Right renal pelvis (tissue), 4 donors: ENCODE results near the gene DCHS2. TPM values are rescaled to one million over a fixed set of nuclear protein-coding genes. Genes with fewer than 3 reads are reported as not detected.

Experiments used
- DNase-seq, 4 donors: peaks; one replicate each; pipeline ENCODE4 v3.0.0-alpha.2; 2013; ENCODE audit warnings: low read depth in 4 of 4, low spot score in 3 of 4, missing footprints in 1 of 4
- polyA plus RNA-seq, 4 donors: library from polyadenylated mRNA; unstranded; fragments of 120-200 nt; gene quantifications; one replicate each; pipeline ENCODE4 v1.2.1, GENCODE V29; 2013; ENCODE audit not compliant: insufficient read length in 4 of 4

DCHS2 gene
- polyA plus RNA-seq, 4 donors: 4.8 to 8.1 (median 5.7) TPM

- no peak for DNase-seq
These were observed 34.7 kb downstream of the DCHS2 start for GRCh38 chr4:154456889-154457288.

GRCh38 chr4:154456240-154456639 lies 35.4 kb downstream of the DCHS2 start:
- no peak for DNase-seq

- DNase-seq: no peak
These were observed 36.5 kb downstream of the DCHS2 start for GRCh38 chr4:154455111-154455510.

- DNase-seq: no peak
These were observed 36.9 kb downstream of the DCHS2 start for GRCh38 chr4:154454710-154455109.

- no peak for DNase-seq
These were observed 38.7 kb downstream of the DCHS2 start for GRCh38 chr4:154452798-154453346.

- no peak for DNase-seq
These were observed 40.6 kb downstream of the DCHS2 start for GRCh38 chr4:154450966-154451365.

GRCh38 chr4:154444958-154445357 lies 46.6 kb downstream of the DCHS2 start:
- no peak for DNase-seq

GRCh38 chr4:154441982-154442381 lies 49.6 kb downstream of the DCHS2 start:
- no peak for DNase-seq

- no peak for DNase-seq
These were observed 50.5 kb downstream of the DCHS2 start for GRCh38 chr4:154441124-154441523.

- DNase-seq: no peak
These were observed 52.4 kb downstream of the DCHS2 start for GRCh38 chr4:154439224-154439623.

GRCh38 chr4:154435895-154436294 lies 55.7 kb downstream of the DCHS2 start:
- DNase-seq: no peak

GRCh38 chr4:154433543-154433942 lies 58.1 kb downstream of the DCHS2 start:
- DNase-seq: no peak

GRCh38 chr4:154429176-154429575 lies 62.4 kb downstream of the DCHS2 start:
- DNase-seq: no peak

GRCh38 chr4:154427149-154427548 lies 64.5 kb downstream of the DCHS2 start:
- DNase-seq: no peak

- no peak for DNase-seq
These were observed 66.1 kb downstream of the DCHS2 start for GRCh38 chr4:154425514-154425913.

- DNase-seq: no peak
These were observed 66.7 kb downstream of the DCHS2 start for GRCh38 chr4:154424810-154425484.

GRCh38 chr4:154422152-154422551 lies 69.4 kb downstream of the DCHS2 start:
- DNase-seq: no peak

GRCh38 chr4:154421618-154422017 lies 70.0 kb downstream of the DCHS2 start:
- DNase-seq: no peak

- DNase-seq: peak in 1 of 4 donors; percentile 55
These were observed 74.3 kb downstream of the DCHS2 start for GRCh38 chr4:154417373-154417673.

- peak in 1 of 4 donors; percentile 36 for DNase-seq
These were observed 75.4 kb downstream of the DCHS2 start for GRCh38 chr4:154416190-154416547.

GRCh38 chr4:154415313-154415712 lies 76.3 kb downstream of the DCHS2 start:
- DNase-seq: no peak

- no peak for DNase-seq
These were observed 76.8 kb downstream of the DCHS2 start for GRCh38 chr4:154414796-154415195.

- DNase-seq: no peak
These were observed 77.2 kb downstream of the DCHS2 start for GRCh38 chr4:154414371-154414770.
